ENCODE data around the gene ZCCHC14. TPM values are rescaled to one million over a fixed set of nuclear protein-coding genes. Genes with fewer than 3 reads are reported as not detected.

ZCCHC14 gene
- total and polyA plus RNA-seq, 2 of the 8 experiments (the other 6 are each of a cell fraction or from before 2014, with no cell fraction given): 8.2 to 28.2 TPM

DNA sequence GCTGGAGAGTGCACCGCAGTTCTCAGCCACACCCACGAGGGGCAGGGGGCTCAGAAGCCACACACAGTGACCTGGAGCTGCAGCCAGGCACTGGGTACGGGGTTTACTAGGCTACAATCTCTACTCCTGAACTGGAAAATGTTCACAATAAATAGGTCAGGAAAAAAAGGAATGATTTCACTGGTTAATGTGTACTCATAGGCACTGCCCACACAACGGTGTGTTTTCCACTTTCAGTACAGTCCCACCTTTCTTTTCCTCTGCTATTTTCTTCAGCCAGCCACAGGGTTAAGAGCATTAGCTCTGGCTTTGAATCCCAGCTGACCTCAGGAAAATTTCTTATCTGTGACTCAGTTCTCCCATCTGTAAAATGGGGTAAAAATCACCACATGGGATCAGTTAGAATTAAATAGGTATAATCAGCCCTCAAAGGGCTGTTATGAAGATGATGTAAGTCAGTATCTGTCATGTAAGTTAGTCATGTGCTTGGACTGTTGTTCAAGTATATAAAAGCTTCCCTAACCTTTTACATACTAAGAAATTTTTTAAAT lies 35.7 kb downstream of the ZCCHC14 start:
- no peak overlapping the region for H4K5ac ChIP-seq (ENCODE audit: insufficient read length, low read depth, low read length)
- H3K4me3 ChIP-seq (ENCODE audit: extremely low read depth in 1 of 4, insufficient read depth in 2 of 4, low read depth in 3 of 4, low read length in 4 of 4): no peak overlapping the region
- POLR2A ChIA-PET (ENCODE audit: partially characterized antibody): interaction anchor here (1.2 kb wide), 1 partner anchor 146 kb away, joined by 3 read pairs; no protein-coding TSS in a partner anchor
- TF ChIP-seq, protein P1, sequence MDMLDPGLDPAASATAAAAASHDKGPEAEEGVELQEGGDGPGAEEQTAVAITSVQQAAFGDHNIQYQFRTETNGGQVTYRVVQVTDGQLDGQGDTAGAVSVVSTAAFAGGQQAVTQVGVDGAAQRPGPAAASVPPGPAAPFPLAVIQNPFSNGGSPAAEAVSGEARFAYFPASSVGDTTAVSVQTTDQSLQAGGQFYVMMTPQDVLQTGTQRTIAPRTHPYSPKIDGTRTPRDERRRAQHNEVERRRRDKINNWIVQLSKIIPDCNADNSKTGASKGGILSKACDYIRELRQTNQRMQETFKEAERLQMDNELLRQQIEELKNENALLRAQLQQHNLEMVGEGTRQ (IDR thresholded peaks at IDR 0.05; ENCODE audit: low read length): no peak
- TF ChIP-seq CHD1 (IDR thresholded peaks at IDR 0.05; ENCODE audit: low read depth, low read length) (no peak), POLR2AphosphoS5 (IDR thresholded peaks at IDR 0.05; ENCODE audit: low read depth, low read length) (no peak), TAF7 (optimal IDR thresholded peaks at IDR 0.05; ENCODE audit: borderline replicate concordance, low read depth, low read length) (no peak), NRF1 (IDR thresholded peaks at IDR 0.05; ENCODE audit: low read depth, low read length) (no peak), SP2 (IDR thresholded peaks at IDR 0.05; ENCODE audit: low read length) (no peak), SRF (IDR thresholded peaks at IDR 0.05; ENCODE audit: low read depth, low read length) (no peak), CBX8 (IDR thresholded peaks at IDR 0.05; ENCODE audit: borderline replicate concordance, low read depth, low read length) (no peak), EZH2 (IDR thresholded peaks at IDR 0.05; ENCODE audit: low read depth, low read length, severe bottlenecking) (no peak), SIN3A (conservative IDR thresholded peaks at IDR 0.05 in 1 of 2, IDR thresholded peaks at IDR 0.05 in 1 of 2; ENCODE audit: low read depth in 1 of 2, low read length in 2 of 2) (no peak), SUZ12 (IDR thresholded peaks at IDR 0.05; ENCODE audit: low read length) (no peak), POLR2A (IDR thresholded peaks at IDR 0.05; ENCODE audit: control extremely low read depth in 1 of 2, low read depth in 2 of 2, low read length in 2 of 2) (no peak)

More for the DNA sequence above, 35.7 kb downstream of the ZCCHC14 start:
- Histone ChIP-seq H3K79me1 (ENCODE audit: low read depth, low read length) (peaks cover 2% of the 10 kb centered on the region), H2AFZ (ENCODE audit: low read length) (no peak overlapping the region), H3K9ac (replicated peaks in 1 of 4; ENCODE audit: extremely low read depth in 1 of 4, low read depth in 3 of 4, low read length in 3 of 4) (no peak overlapping the region), H3K14ac (ENCODE audit: insufficient read length) (no peak overlapping the region), H2BK5ac (ENCODE audit: low read depth, low read length) (no peak overlapping the region), H3K36me3 (ENCODE audit: control insufficient read depth in 2 of 4, insufficient read depth in 4 of 4, low read length in 3 of 4) (peaks cover 2 to 14% (median 13%) of the 10 kb centered on the region in 4 experiments; a peak in 5 of 8 replicates), H4K8ac (ENCODE audit: extremely low read depth, insufficient read depth, low read length) (no peak overlapping the region), H3K27me3 (replicated peaks in 1 of 4; ENCODE audit: control insufficient read depth in 3 of 4, extremely low read depth in 1 of 4, insufficient read depth in 3 of 4, low read length in 3 of 4) (no peaks in the 10 kb centered on the region), H3K4me1 (replicated peaks in 1 of 4; ENCODE audit: control insufficient read depth in 3 of 4, insufficient read depth in 4 of 4, low read length in 3 of 4) (peaks cover 0 to 2% (median under 1%) of the 10 kb centered on the region in 4 experiments; a peak in 3 of 7 replicates), H4K91ac (replicated peaks; ENCODE audit: insufficient read length, low read length) (no peak overlapping the region), H3K9me3 (ENCODE audit: insufficient read depth in 2 of 2, low read depth in 1 of 2, low read length in 1 of 2) (no peaks in the 10 kb centered on the region), H2BK15ac (ENCODE audit: low read length) (no peak overlapping the region), H3K27ac (ENCODE audit: low read depth, low read length) (no peak overlapping the region), H3K56ac (replicated peaks; ENCODE audit: insufficient read length, low read depth, low read length) (no peak overlapping the region), H4K20me1 (replicated peaks in 1 of 2; ENCODE audit: control insufficient read depth in 1 of 2, insufficient read depth in 2 of 2, low read length in 2 of 2) (peaks cover 0 to 9% of the 10 kb centered on the region in 2 experiments), H2BK120ac (replicated peaks; ENCODE audit: low read depth, low read length) (no peak overlapping the region), H3K4me2 (ENCODE audit: insufficient read depth in 1 of 2, low read depth in 2 of 2, low read length in 2 of 2) (no peak overlapping the region), H2BK12ac (ENCODE audit: low read depth, low read length) (no peak overlapping the region), H3K4ac (replicated peaks; ENCODE audit: insufficient read length, low read depth, low read length) (no peak overlapping the region), H3K23ac (ENCODE audit: insufficient read length) (no peak overlapping the region), H2BK20ac (ENCODE audit: low read length) (no peak overlapping the region), H2AK5ac (ENCODE audit: low read depth, low read length) (no peak overlapping the region), H3K18ac (ENCODE audit: extremely low read depth, low read length) (no peak overlapping the region), H3K23me2 (ENCODE audit: low read depth, low read length) (no peaks in the 10 kb centered on the region), H3K79me2 (ENCODE audit: control insufficient read depth in 1 of 2, insufficient read depth in 2 of 2, low read length in 2 of 2) (peaks cover 0 to 10% of the 10 kb centered on the region in 2 experiments; a peak in 2 of 4 replicates)
- FAIRE-seq: no peak
- WGBS, 2 experiments (ENCODE audit: extremely low coverage in 1 of 2, insufficient coverage in 1 of 2, insufficient read length in 1 of 2, insufficient replicate concordance in 2 of 2, low coverage in 1 of 2, low lambda C conversion rate in 2 of 2, missing lambda C conversion rate in 1 of 2): 91% methylated on average over 4 of the region's 4 CpGs; no CpG with 5 or more reads in 1 of the 2 experiments
- CTCF ChIA-PET (ENCODE audit: partially characterized antibody): interaction anchor here (0.9 to 1.2 kb wide), 3 partner anchors 114 to 179 kb away, joined by 3 to 4 read pairs (median 3); no protein-coding TSS in a partner anchor
- DNase-seq (ENCODE audit: low read depth in 1 of 2, low spot score in 2 of 2): no peak
